Fibroblast of lung (primary cell): ENCODE measurements around the gene KIAA1614.

Experiments
- CTCF ChIP-seq, 2 donors: IDR thresholded peaks in 1 of 2; conservative IDR thresholded peaks in 1 of 2; 1 replicate in 1 of 2; 2 replicates in 1 of 2; pipeline ENCODE4 v1.5.1; 2011 to 2012; ENCODE audit warnings: low read length in 2 of 2, control low read depth in 1 of 2, inconsistent platforms in 1 of 2, low read depth in 1 of 2, mild to moderate bottlenecking in 1 of 2
- EZH2 ChIP-seq: IDR thresholded peaks from 2 replicates; pipeline ENCODE4 v1.5.1; 2012; ENCODE audit warnings: low read length, control low read depth, mild to moderate bottlenecking; ENCODE audit errors: missing control alignments

- TF ChIP-seq CTCF (conservative IDR thresholded peaks at IDR 0.05 in 1 of 2, IDR thresholded peaks at IDR 0.05 in 1 of 2; ENCODE audit: low read depth in 1 of 2, low read length in 2 of 2) (no peak), EZH2 (no peak)
Observed at GRCh38 chr1:180912801-180913565, at the start of gene KIAA1614.
